ENCODE results near the gene F12. TPM values are rescaled to one million over a fixed set of nuclear protein-coding genes. Genes with fewer than 3 reads are reported as not detected.

The F12 gene
- total and polyA plus RNA-seq, 2 of the 8 experiments (the other 6 are each of a cell fraction or from before 2014, with no cell fraction given) = 6.5 to 7.8 TPM

DNA sequence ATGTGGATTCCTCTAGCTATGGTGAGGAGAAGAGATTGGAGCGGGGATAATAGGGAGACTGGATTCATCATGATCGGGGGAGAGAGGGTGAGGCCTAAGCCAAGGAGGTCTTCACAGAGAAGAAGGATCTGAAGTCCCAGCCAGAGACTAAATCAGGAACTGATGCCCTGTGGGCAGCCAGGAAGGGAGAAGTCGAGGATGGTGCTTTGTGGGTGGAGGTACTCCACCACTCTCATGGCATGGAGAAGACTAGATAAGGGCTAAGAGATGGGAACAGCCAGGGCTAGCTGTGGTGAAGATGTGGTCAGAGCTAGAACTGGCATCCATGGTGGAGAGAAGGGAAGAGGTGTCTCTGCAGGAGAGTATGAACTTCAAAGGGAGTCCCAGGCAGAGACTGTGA, 54.7 kb downstream of the F12 start:
- H3K27me3 ChIP-seq (replicated peaks in 1 of 4; ENCODE audit: control insufficient read depth in 3 of 4, extremely low read depth in 1 of 4, insufficient read depth in 3 of 4, low read length in 3 of 4) = peaks cover 0 to 5% (median 0%) of the 10 kb centered on the region in 4 experiments; a peak in 2 of 7 replicates
- H3K23me2 ChIP-seq (ENCODE audit: low read depth, low read length) = peaks cover 8% of the 10 kb centered on the region
- no peak overlapping the region for H3K9ac ChIP-seq (replicated peaks in 1 of 4; ENCODE audit: extremely low read depth in 1 of 4, low read depth in 3 of 4, low read length in 3 of 4)
- no peak overlapping the region for H2AFZ ChIP-seq (ENCODE audit: low read length)
- H2BK12ac ChIP-seq (ENCODE audit: low read depth, low read length) = peak overlapping the region; percentile 50; the same call in 1 of the 2 replicates
- no peak overlapping the region for H2BK5ac ChIP-seq (ENCODE audit: low read depth, low read length)
- H3K9me3 ChIP-seq (ENCODE audit: insufficient read depth in 2 of 2, low read depth in 1 of 2, low read length in 1 of 2) = no peaks in the 10 kb centered on the region
- H2BK15ac ChIP-seq (ENCODE audit: low read length) = no peak overlapping the region
- H3K18ac ChIP-seq (ENCODE audit: extremely low read depth, low read length) = no peak overlapping the region
- H4K20me1 ChIP-seq (replicated peaks in 1 of 2; ENCODE audit: control insufficient read depth in 1 of 2, insufficient read depth in 2 of 2, low read length in 2 of 2) = peaks cover 0 to 5% of the 10 kb centered on the region in 2 experiments
- H3K4me2 ChIP-seq (ENCODE audit: insufficient read depth in 1 of 2, low read depth in 2 of 2, low read length in 2 of 2) = no peak overlapping the region
- peaks cover 0 to 10% (median 4%) of the 10 kb centered on the region in 4 experiments; a peak in 4 of 7 replicates for H3K4me1 ChIP-seq (replicated peaks in 1 of 4; ENCODE audit: control insufficient read depth in 3 of 4, insufficient read depth in 4 of 4, low read length in 3 of 4)
- peaks cover 10 to 16% of the 10 kb centered on the region in 2 experiments for H3K79me2 ChIP-seq (ENCODE audit: control insufficient read depth in 1 of 2, insufficient read depth in 2 of 2, low read length in 2 of 2)
- no peak overlapping the region for H4K5ac ChIP-seq (ENCODE audit: insufficient read length, low read depth, low read length)
- H4K8ac ChIP-seq (ENCODE audit: extremely low read depth, insufficient read depth, low read length) = no peak overlapping the region
- DNase-seq (ENCODE audit: low read depth in 1 of 2, low spot score in 2 of 2) (no peak), FAIRE-seq (no peak)
- CTCF ChIA-PET (ENCODE audit: partially characterized antibody) = interaction anchor here (3.1 to 11.2 kb wide), 2 partner anchors 14 to 19 kb away, joined by 11 to 142 read pairs; no protein-coding TSS in a partner anchor
- no peak overlapping the region for H2BK120ac ChIP-seq (replicated peaks; ENCODE audit: low read depth, low read length)
- H3K36me3 ChIP-seq (ENCODE audit: control insufficient read depth in 2 of 4, insufficient read depth in 4 of 4, low read length in 3 of 4) = no peaks in the 10 kb centered on the region
- H3K23ac ChIP-seq (ENCODE audit: insufficient read length) = no peak overlapping the region
- H3K14ac ChIP-seq (ENCODE audit: insufficient read length) = no peak overlapping the region
- POLR2A ChIA-PET (ENCODE audit: partially characterized antibody) = interaction anchor here (0.6 to 8.1 kb wide), 4 partner anchors 11 to 117 kb away, joined by 3 to 66 read pairs (median 4); no protein-coding TSS in a partner anchor
- TF ChIP-seq CHD2 (IDR thresholded peaks at IDR 0.05; ENCODE audit: low read length) (no peak), CBX8 (IDR thresholded peaks at IDR 0.05; ENCODE audit: borderline replicate concordance, low read depth, low read length) (no peak), E2F6 (IDR thresholded peaks at IDR 0.05) (no peak), BRCA1 (IDR thresholded peaks at IDR 0.05; ENCODE audit: low read depth, low read length) (no peak), BCL11A (IDR thresholded peaks at IDR 0.05; ENCODE audit: low read depth in 2 of 2, low read length in 2 of 2) (no peak), CBX5 (IDR thresholded peaks at IDR 0.05; ENCODE audit: low read depth, low read length) (no peak)
- no peak overlapping the region for H3K4me3 ChIP-seq (ENCODE audit: extremely low read depth in 1 of 4, insufficient read depth in 2 of 4, low read depth in 3 of 4, low read length in 4 of 4)
- 66% methylated on average over 3 of the region's 3 CpGs; no CpG with 5 or more reads in 1 of the 2 experiments for WGBS, 2 experiments (ENCODE audit: extremely low coverage in 1 of 2, insufficient coverage in 1 of 2, insufficient read length in 1 of 2, insufficient replicate concordance in 2 of 2, low coverage in 1 of 2, low lambda C conversion rate in 2 of 2, missing lambda C conversion rate in 1 of 2)
- H3K79me1 ChIP-seq (ENCODE audit: low read depth, low read length) = peaks cover 12% of the 10 kb centered on the region; the same call in 1 of the 2 replicates
- H3K4ac ChIP-seq (replicated peaks; ENCODE audit: insufficient read length, low read depth, low read length) = no peak overlapping the region
- no peak overlapping the region for H2BK20ac ChIP-seq (ENCODE audit: low read length)
- H3K27ac ChIP-seq (ENCODE audit: low read depth, low read length) = no peak overlapping the region
- no peak overlapping the region for H2AK5ac ChIP-seq (ENCODE audit: low read depth, low read length)
- no peak overlapping the region for H3K56ac ChIP-seq (replicated peaks; ENCODE audit: insufficient read length, low read depth, low read length)
- H4K91ac ChIP-seq (replicated peaks; ENCODE audit: insufficient read length, low read length) = no peak overlapping the region
